NCI-H345 (cell line): Measurements from ENCODE around the gene ADCY4.
"Not testable (repeated sequence)": the region's sequence is repeated elsewhere in the genome, so short reads cannot be mapped to it uniquely, and the experiment has no call there.

Source experiments
- DNase-seq: peaks from one replicate; lab custom pipeline; 2025; lab: John Stamatoyannopoulos, UW

The ADCY4 gene

DNA sequence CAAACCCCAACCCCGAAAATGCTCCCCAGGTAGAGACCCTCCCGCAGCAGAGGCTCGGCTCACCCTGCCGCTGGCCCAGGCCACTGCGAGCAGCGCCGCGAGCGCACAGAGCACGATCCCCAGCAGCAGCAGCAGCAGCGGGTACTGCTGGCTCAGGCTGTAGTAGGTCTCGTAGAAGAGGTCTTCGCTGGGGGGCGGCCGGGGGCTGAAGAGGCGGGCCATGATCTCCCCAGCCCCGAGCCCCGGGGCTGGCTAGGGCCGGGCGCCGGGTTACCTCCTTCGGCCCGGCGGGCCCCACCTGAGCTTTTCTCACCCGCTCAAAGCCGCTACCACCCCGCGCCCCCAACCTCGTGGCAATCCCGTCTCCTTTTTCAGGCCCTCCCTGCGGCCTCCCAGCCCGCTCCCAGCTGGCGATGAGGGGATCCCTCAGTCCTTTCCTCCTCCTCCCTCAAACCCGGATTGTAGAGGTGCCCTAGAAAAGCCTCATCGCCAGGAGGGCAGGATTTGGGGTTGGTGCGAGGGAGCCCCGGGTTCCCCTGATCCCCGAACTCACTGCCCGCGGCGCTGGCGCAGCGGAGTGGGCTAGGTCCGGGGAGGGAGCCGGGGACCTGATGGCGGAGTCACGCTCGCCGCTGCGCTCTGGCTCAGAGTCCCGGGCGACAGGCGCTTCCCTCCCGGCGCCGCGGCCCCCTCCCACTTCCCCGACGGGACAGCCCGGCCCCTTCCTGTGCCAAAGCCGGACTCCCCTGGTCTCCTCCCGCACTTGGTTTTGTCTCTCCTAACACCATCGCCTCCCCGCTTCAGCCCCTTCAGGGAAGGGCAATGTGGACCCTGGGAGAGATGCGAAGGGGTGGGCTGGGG is at the start of gene ADCY4:
TSS of gene ADCY4 (minus strand) at position 641 of the 861 bp plus-strand sequence. CDS start at position 222, 419 bp downstream.
- DNase-seq: no peak

GRCh38 chr14:24384169-24384568 is 49.3 kb upstream of the ADCY4 start:
- no peak for DNase-seq

DNA sequence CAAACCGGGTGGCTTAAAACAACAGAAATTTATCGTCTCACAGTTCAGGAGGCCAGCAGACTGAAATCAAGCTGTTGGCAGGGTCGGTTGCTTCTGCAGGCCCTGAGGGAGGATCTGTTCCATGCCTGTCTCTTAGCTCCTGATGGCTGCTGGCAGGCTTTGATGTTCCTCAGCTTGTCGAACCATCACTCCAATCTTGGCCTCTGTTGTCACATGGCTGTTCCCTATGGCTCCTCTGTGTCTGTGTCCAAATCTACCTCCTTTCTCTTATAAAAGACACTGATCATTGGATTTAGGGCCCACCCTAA is 47.1 kb upstream of the ADCY4 start:
- no peak for DNase-seq

DNA sequence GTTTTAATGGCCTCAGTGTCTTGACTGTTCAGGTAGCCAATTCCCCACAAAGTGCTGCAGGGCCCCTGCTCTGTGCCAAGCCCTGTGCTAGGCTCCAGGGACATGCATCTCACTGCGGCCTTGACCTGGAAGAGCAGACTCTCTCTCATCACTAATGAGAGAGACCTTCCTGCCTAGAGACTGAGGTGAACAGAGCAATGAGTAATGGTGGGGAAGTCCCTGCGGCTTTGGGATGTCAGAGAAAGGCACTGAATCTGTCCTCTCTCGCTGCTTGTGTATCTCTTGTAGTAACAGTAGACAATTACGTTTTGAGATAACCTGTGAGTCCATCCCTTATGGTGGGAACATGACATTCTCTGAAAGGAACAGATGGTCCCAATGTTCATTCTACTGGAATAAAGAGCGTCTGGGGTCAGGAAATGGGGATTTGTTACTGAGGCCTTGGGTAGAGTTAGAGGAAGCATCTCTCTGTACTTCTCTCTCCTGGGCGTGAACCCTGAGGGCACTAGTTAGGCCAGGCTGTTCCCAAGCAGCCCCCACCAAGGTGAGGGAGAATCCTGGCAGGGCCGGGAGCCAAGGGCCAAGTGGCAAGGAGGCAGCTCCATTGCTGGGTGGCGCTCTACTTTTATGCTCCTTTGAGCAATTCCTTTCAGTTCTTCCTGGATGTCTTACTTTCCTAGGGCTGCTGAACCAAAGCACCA is 46.6 kb upstream of the ADCY4 start:
- DNase-seq: no peak

- no peak for DNase-seq
These were observed 45.2 kb upstream of the ADCY4 start for GRCh38 chr14:24379907-24380730.

DNA sequence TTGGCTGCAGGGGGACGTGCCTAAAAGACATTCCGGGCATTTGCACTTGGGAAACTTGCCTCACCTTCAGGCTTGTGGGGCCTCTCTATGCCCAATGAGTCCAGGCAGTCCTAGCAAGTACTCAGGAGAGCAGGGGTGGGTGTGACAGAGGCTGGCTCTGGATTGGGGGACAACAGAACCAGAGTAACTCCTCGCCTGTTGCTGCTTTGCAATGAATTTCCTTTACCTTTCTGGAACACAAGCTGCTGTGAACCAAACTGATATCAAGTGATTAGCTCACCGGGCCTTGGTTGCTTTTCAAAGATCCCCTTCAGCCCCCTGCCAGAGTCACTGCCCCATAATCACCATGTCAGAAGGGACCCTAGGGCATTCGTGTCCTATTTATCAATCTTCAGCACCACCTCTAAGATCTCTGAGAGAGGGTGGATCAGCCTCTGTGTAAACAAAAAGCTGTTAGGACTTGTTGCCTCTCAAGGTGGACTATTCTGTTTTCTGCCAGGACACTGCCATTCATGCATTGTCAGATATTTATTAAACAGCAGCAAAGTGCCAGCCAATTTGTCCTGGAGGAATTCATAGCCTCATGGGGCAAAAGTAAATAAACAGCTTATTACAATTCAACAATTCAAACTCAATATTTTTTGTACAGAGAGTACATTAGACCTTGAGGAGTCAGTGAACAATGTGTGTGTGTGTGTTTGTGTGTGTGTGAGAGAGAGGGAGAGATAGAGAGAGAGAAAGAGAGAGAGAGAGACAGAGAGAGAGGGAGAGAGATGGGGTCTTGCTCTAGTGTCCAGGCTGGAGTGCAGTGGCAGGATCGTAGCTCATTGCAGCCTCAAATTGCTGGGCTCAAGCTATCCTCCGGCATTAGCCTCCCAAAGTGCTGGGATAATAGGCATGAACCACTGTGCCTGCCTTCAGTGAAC is 44.4 kb upstream of the ADCY4 start:
- no peak for DNase-seq

GRCh38 chr14:24378327-24378726 is 43.5 kb upstream of the ADCY4 start:
- no peak for DNase-seq

DNA sequence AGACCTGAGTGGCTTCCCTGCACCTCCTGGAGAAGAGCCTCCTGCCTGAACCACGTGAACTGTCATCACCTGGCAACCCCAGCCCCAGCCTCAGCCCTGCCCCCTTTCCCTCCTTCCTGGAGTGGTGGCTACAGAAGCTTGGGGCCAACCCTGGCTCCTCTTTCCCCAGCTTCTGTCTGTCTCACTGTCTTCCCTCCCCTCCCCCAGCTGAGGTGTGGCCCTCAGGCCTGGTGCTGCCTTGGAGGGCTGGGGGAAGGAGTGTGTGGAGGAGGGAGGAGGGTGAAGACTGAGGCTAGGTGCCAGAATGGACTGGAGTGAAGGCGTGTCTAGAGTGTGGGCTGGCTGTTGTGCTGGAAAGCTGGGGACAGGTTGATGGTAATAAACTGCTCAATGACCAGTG is 42.8 kb upstream of the ADCY4 start:
- no peak for DNase-seq

DNA sequence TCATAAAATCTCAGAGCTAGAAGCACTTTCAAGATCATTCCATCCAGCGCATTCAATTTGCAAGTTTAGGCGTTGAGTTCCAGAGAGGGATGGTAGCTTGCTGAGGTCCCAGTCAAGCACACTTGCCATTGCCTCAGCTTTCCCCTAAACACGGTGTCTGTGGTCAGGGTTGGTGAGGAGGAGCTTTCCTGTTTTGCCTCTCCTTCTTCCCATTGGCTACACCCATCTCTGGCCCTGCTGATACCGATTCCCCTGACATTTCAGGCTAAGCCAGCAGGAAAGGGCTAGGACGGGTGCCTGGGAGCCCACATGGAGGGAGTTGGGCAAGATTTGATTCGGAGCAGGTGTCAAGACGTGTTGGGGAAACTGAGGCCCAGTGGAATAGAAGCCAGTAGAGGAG is 42.3 kb upstream of the ADCY4 start:
- DNase-seq: no peak

DNA sequence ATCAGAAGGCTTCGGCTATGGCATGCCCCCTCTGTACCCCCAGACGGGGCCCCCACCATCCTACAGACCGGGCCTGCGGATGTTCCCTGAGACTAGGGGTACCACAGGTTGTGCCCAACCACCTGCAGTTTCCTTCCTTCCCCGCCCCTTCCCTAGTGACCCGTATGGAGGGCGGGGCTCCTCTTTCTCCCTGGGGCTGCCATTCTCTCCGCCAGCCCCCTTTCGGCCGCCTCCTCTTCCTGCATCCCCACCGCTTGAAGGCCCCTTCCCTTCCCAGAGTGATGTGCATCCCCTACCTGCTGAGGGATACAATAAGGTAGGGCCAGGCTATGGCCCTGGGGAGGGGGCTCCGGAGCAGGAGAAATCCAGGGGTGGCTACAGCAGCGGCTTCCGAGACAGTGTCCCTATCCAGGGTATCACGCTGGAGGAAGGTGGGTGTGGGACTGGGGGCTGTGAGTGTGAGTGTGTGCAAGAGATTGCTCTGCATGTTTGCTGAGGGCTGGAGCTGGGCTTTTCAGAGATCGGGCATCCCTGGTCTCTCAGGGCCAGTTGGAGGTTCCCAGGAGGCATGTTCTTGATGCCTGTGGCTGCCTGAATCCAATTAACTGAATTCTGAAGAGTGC is 41.7 kb upstream of the ADCY4 start:
- no peak for DNase-seq

- peak; percentile 45 for DNase-seq
These were observed 38.0 kb upstream of the ADCY4 start for GRCh38 chr14:24372701-24373416.

DNA sequence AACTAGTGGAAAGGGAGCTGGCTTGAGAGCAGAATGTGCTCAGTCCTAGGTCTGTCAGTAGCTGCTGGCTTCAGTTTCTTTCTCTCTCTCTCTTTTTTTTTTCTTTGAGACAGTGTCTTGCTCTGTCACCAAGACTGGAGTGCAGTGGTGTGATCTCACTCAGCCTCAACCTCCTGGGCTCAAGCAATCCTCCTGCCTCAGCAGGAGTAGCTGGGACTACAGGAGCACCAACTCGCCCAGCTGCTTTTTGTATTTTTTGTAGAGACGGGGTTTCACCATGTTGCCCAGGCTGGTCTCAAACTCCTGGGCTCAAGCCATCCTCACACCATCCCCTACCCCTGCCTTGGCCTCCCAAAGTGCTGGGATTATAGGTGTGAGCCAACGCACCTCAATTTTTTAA is 36.7 kb upstream of the ADCY4 start:
- not testable (repeated sequence) for DNase-seq

GRCh38 chr14:24370748-24371147 is 35.9 kb upstream of the ADCY4 start:
- DNase-seq: no peak

DNA sequence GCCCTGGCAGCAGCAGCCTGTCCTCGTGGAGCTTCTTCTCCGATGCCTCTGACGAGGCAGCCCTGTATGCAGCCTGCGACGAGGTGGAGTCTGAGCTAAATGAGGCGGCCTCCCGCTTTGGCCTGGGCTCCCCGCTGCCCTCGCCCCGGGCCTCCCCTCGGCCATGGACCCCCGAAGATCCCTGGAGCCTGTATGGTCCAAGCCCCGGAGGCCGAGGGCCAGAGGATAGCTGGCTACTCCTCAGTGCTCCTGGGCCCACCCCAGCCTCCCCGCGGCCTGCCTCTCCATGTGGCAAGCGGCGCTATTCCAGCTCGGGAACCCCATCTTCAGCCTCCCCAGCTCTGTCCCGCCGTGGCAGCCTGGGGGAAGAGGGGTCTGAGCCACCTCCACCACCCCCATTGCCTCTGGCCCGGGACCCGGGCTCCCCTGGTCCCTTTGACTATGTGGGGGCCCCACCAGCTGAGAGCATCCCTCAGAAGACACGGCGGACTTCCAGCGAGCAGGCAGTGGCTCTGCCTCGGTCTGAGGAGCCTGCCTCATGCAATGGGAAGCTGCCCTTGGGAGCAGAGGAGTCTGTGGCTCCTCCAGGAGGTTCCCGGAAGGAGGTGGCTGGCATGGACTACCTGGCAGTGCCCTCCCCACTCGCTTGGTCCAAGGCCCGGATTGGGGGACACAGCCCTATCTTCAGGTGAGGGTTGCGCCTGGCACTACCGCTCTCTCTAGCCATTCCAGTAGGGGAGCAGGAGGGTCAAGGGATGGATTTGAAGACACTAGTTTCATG is 35.2 kb upstream of the ADCY4 start:
- DNase-seq: no peak

DNA sequence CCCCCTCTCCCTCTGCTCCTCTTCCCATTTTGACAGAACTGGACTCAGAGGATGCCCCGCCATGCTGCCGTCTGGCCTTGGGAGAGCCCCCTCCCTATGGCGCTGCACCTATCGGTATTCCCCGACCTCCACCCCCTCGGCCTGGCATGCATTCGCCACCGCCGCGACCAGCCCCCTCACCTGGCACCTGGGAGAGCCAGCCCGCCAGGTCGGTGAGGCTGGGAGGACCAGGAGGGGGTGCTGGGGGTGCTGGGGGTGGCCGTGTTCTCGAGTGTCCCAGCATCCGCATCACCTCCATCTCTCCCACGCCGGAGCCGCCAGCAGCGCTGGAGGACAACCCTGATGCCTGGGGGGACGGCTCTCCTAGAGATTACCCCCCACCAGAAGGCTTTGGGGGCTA is 34.6 kb upstream of the ADCY4 start:
- no peak for DNase-seq

DNA sequence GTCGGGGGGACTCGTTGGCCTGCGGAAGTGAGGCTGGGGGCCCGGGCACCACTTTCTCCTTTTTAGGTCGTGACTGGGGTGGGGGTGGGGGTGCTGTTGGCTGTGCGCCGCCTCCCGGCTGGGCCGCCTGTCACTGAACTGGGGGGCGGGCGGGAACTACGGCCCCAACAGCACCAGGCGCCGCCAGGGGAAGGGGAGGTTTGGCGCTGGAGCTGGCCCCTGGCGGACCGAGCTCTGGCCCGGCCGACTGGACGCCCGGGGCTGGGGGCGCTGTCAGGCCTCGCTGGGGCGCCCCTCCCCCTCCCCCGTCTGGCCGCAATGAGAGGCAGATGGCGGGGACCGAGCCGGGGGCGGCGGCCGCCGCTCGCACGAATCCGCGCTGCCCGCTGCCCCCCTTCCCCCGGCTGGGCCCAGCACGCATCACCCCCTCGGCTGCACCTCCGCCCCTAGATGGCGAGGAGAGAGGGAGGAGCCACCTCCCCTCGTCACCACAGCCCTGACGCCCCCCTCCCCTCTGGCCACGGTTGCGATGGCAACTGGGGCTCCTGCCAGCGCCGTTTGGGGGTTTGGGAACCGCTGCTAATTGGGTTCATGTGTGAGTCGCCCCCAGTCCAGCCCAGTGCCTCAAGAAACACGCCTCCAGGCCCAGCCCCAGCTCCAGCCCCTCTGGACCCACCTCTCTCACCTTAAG is 33.8 kb upstream of the ADCY4 start:
- DNase-seq: no peak

DNA sequence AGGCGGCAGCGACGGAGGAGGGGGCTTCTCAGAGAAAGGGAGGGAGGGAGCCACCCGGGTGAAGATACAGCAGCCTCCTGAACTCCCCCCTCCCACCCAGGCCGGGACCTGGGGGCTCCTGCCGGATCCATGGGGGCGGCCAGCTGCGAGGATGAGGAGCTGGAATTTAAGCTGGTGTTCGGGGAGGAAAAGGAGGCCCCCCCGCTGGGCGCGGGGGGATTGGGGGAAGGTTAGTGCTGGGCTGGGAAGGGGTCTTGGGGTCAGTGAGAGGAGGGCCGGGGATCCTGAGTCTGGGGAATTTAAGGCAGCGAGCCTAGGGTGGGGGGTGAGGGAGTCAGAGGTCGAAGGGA is 33.3 kb upstream of the ADCY4 start:
- no peak for DNase-seq

DNA sequence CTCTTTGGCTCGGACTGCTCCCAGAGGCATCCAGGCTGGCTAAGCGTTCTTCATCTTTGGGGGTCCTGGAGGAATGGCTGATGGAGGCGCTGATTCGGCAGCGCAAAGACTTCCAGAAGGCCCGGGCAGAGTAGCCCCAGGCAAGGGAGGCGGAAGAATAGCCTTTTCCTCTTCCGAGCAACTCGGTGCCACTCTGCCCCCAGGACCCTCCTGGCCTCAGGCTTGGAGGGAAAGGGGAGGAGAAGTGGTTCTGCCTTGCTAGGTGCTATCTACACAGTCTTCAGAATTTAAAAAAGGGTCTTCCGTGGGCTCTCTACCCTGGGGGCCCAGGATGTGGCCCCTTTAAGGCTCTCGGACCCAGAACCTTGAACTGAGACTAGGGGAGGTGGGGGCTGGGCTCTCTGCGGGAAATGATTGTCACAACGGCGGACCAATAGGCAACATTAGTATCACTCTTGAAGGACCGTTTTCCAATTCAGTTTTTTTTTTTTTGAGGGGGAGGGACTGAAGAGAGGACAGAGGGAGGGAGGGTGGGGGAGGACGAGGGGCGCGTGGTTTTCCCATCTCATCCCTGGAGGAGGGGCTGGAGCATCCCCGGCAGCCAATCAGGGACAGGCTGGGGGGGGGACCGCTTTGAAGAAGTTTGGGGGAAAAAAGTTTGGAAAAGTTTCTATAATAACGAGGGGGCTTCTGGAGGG is 32.8 kb upstream of the ADCY4 start, which contains the start of gene NFATC4:
TSS of gene NFATC4 (plus strand) at position 671 of the 698 bp plus-strand sequence. CDS start 157 bp downstream, outside the sequence.
- peak; percentile 77 for DNase-seq
